Activated CD4-positive, alpha-beta memory T cell treated with anti-CD3 and anti-CD28 coated beads, Interleukin-2, amount 10 ng/mL, durations not matched to agents 7 days and 5 days (primary cell): ENCODE results near the gene MAPK1. TPM values are rescaled to one million over a fixed set of nuclear protein-coding genes. Genes with fewer than 3 reads are reported as not detected.
"Not testable (repeated sequence)": the region's sequence is repeated elsewhere in the genome, so short reads cannot be mapped to it uniquely, and the experiment has no call there.

ENCODE experiments used
- CTCF ChIA-PET: fragments of 350-600 bp; sonication (Branson Sonifier 250); formaldehyde crosslinking; loops from one replicate; lab custom pipeline; 2021; ENCODE audit warnings: antibody characterized with exemption, inconsistent platforms; lab: Charles Lee
- POLR2A ChIA-PET: fragments of 350-600 bp; sonication (Branson Sonifier 250); formaldehyde crosslinking; loops from one replicate; lab custom pipeline; 2021; ENCODE audit warnings: antibody characterized with exemption; lab: Charles Lee
- DNase-seq: peaks from one replicate; pipeline ENCODE4 v3.0.0-alpha.2; 2020
- H3K27ac Mint-ChIP-seq: one replicate; pipeline ENCODE4 v1.8.0; 2021; ENCODE audit warnings: mild to moderate bottlenecking, mixed read lengths
- H3K27me3 Mint-ChIP-seq: one replicate; pipeline ENCODE4 v1.8.0; 2021; ENCODE audit warnings: mixed read lengths
- H3K36me3 Mint-ChIP-seq: one replicate; pipeline ENCODE4 v1.8.0; 2021; ENCODE audit warnings: low read depth, mixed read lengths
- H3K4me1 Mint-ChIP-seq: one replicate; pipeline ENCODE4 v1.8.0; 2021; ENCODE audit warnings: mixed read lengths
- H3K4me3 Mint-ChIP-seq: one replicate; pipeline ENCODE4 v1.8.0; 2021; ENCODE audit warnings: mild to moderate bottlenecking, mixed read lengths
- H3K9me3 Mint-ChIP-seq: one replicate; pipeline ENCODE4 v1.8.0; 2021; ENCODE audit warnings: mixed read lengths
- total RNA-seq, 2 experiments: library from RNA; stranded (reverse); gene quantifications; one replicate each; pipeline ENCODE4 v1.2.3, GENCODE V29; 2021

The MAPK1 gene
- total RNA-seq, 2 experiments from 2014 or later: 97.6 to 99.5 TPM

- no peak for DNase-seq
- Mint-ChIP-seq H3K36me3 (no peaks in the 10 kb centered on the region), H3K4me1 (peaks cover 13% of the 10 kb centered on the region), H3K4me3 (no peak overlapping the region), H3K27ac (no peak overlapping the region), H3K9me3 (no peaks in the 10 kb centered on the region), H3K27me3 (peaks cover 18% of the 10 kb centered on the region)
- POLR2A ChIA-PET: no interaction called here
- CTCF ChIA-PET: no interaction called here
Measured at GRCh38 chr22:21738966-21739365, 128.5 kb downstream of the MAPK1 start.

- Mint-ChIP-seq H3K27me3 (peaks cover 19% of the 10 kb centered on the region), H3K27ac (no peak overlapping the region), H3K9me3 (no peaks in the 10 kb centered on the region), H3K4me1 (peaks cover 19% of the 10 kb centered on the region), H3K4me3 (no peak overlapping the region), H3K36me3 (no peaks in the 10 kb centered on the region)
- CTCF ChIA-PET: no interaction called here
- DNase-seq: no peak
- POLR2A ChIA-PET: no interaction called here
Measured at GRCh38 chr22:21738081-21738480, 129.4 kb downstream of the MAPK1 start.

GRCh38 chr22:21736948-21737347, 130.5 kb downstream of the MAPK1 start:
- peaks cover 21% of the 10 kb centered on the region for H3K27me3 Mint-ChIP-seq
- CTCF ChIA-PET: interaction anchor here (1.0 kb wide), 1 partner anchor 90 kb away, joined by 3 read pairs; no protein-coding TSS in a partner anchor
- H3K36me3 Mint-ChIP-seq: no peaks in the 10 kb centered on the region
- H3K27ac Mint-ChIP-seq: no peak overlapping the region
- H3K9me3 Mint-ChIP-seq: no peaks in the 10 kb centered on the region
- peaks cover 19% of the 10 kb centered on the region for H3K4me1 Mint-ChIP-seq
- no peak overlapping the region for H3K4me3 Mint-ChIP-seq
- POLR2A ChIA-PET: no interaction called here
- DNase-seq: no peak

DNA sequence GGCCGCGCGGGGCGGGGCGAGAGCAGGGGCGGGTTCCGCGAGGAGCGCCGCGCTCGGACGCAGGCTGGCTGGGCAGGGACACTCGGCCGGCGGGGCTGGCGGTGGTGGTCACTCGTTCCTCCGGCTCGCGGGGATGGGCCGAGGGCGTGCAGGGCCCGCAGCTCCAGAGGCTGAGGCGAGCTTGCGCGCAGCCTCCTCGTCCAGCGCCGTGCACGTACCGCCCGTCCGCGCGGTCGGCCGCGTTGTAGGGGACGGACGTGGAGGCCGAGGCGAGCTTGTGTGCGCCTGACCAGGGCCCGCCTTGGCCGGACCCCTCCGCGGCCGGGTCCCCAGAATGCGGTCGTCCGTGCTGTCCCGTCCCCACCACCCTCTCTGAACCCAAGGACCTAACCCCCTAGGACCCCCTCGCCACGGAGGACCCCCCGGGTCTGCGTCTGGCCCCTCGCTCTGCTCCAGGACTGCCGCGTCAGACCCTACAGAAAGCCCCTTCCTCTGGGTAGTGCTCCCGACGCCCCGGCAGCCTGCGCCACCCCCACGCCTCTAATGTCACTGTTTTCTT, 131.3 kb downstream of the MAPK1 start:
- Mint-ChIP-seq H3K4me3 (peak overlapping the region; percentile 51), H3K4me1 (peaks cover 19% of the 10 kb centered on the region), H3K27me3 (peaks cover 21% of the 10 kb centered on the region), H3K27ac (no peak overlapping the region), H3K36me3 (no peaks in the 10 kb centered on the region), H3K9me3 (no peaks in the 10 kb centered on the region)
- ChIA-PET CTCF (interaction anchor here (1.0 kb wide), 2 partner anchors 10 to 89 kb away, joined by 3 read pairs; no protein-coding TSS in a partner anchor), POLR2A (interaction anchor here (0.6 to 2.1 kb wide), 13 partner anchors 10 to 236 kb away, joined by 3 to 13 read pairs (median 3); partner anchors contain the start of gene SDF2L1)
- DNase-seq: no peak

DNA sequence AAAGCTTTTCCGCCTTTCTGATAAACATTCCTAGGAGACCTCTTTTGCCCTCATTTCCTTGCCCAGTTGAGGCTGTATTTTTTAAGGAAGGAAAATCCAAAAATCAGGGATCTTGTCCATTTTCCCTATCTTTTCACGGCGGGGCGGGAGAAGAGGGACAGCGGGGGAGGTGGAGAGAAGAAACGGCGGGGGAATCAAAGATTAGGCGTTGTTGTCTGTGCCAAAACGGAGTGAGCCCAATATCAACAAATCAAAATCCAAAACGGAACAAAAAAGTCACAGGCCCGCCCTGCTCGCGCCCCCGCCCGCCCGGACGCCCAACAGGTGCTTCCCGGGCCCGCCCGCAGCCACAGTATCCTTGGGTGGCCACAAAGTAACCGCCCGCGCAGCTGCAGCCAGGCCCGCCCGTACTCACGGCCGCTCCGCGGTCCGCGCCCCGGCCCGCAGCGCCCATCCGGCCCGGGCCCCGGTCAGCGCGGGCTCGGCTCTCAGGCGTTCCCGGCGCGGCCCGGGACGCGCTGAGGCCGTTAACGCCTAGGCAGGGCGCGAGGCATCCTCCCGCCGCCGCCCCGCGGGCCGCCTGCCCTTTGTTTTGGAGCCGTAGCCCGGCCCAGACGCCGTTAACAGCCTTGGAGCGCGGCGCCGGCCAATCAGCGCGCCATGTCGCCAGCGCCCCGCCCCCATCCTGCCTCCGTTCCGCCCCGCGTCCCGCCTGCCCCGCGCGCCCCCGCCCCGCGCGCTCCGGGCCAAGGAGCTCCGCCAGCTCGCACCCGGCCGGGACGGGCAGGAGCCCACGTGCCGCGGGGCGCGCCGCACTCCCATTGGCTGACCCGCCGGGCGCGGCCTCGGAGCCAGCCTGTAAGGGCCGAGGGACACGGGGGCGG, 132.0 kb downstream of the MAPK1 start, which contains the start of gene YPEL1:
Gene YPEL1, minus strand, starts transcription at position 595 of the 884 bp plus-strand sequence. CDS start 25,050 bp downstream, outside the sequence.
- H3K4me3 Mint-ChIP-seq: peak within 1 kb of the TSS; percentile 90
- CTCF ChIA-PET: interaction anchor here (1.0 kb wide), 2 partner anchors 9 to 27 kb away, joined by 3 read pairs; no protein-coding TSS in a partner anchor
- H3K4me1 Mint-ChIP-seq: peaks cover 19% of the 10 kb centered on the region
- POLR2A ChIA-PET: interaction anchor here (0.6 to 2.1 kb wide), 17 partner anchors 9 to 237 kb away, joined by 3 to 13 read pairs (median 3); partner anchors contain the start of gene SDF2L1
- no peaks in the 10 kb centered on the region for H3K36me3 Mint-ChIP-seq
- H3K27ac Mint-ChIP-seq: peak within 1 kb of the TSS; percentile 82
- no peaks in the 10 kb centered on the region for H3K9me3 Mint-ChIP-seq
- peaks cover 19% of the 10 kb centered on the region for H3K27me3 Mint-ChIP-seq
- peak; percentile 97 for DNase-seq

GRCh38 chr22:21734540-21735199, 132.8 kb downstream of the MAPK1 start:
- Mint-ChIP-seq H3K27me3 (peaks cover 16% of the 10 kb centered on the region), H3K4me1 (peaks cover 19% of the 10 kb centered on the region), H3K27ac (peak overlapping the region; percentile 82), H3K4me3 (peak overlapping the region; percentile 90), H3K36me3 (no peaks in the 10 kb centered on the region), H3K9me3 (no peaks in the 10 kb centered on the region)
- DNase-seq: peak; percentile 18
- ChIA-PET CTCF (interaction anchor here (1.0 kb wide), 1 partner anchor 28 kb away, joined by 3 read pairs; no protein-coding TSS in a partner anchor), POLR2A (interaction anchor here (0.7 to 2.1 kb wide), 9 partner anchors 11 to 92 kb away, joined by 3 to 13 read pairs (median 5); partner anchors contain the start of gene SDF2L1)

DNA sequence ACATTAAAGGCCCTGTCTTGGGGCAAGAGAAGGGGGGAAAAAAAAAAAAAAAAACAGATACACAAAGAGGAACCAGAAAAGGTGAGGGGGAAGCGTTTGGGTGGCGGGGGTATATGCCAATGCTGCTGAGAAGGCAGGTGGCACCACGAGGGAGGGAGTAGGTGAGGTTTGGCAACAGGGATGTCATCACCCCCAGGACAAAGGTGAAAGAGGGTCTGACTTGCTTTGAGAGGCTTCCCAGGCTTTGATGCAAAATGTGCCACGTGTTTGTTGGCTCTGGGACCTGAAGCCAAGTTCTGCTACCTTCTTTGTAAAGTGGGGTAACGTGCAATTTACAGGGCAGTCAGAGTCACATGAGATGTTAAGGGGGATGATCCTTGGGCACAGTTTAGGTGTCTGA, 135.9 kb downstream of the MAPK1 start:
- no peak overlapping the region for H3K27ac Mint-ChIP-seq
- no peak for DNase-seq
- ChIA-PET POLR2A (no interaction called here), CTCF (no interaction called here)
- no peaks in the 10 kb centered on the region for H3K36me3 Mint-ChIP-seq
- no peak overlapping the region for H3K4me3 Mint-ChIP-seq
- no peaks in the 10 kb centered on the region for H3K9me3 Mint-ChIP-seq
- peaks cover 25% of the 10 kb centered on the region for H3K4me1 Mint-ChIP-seq
- H3K27me3 Mint-ChIP-seq: peaks cover 5% of the 10 kb centered on the region

DNA sequence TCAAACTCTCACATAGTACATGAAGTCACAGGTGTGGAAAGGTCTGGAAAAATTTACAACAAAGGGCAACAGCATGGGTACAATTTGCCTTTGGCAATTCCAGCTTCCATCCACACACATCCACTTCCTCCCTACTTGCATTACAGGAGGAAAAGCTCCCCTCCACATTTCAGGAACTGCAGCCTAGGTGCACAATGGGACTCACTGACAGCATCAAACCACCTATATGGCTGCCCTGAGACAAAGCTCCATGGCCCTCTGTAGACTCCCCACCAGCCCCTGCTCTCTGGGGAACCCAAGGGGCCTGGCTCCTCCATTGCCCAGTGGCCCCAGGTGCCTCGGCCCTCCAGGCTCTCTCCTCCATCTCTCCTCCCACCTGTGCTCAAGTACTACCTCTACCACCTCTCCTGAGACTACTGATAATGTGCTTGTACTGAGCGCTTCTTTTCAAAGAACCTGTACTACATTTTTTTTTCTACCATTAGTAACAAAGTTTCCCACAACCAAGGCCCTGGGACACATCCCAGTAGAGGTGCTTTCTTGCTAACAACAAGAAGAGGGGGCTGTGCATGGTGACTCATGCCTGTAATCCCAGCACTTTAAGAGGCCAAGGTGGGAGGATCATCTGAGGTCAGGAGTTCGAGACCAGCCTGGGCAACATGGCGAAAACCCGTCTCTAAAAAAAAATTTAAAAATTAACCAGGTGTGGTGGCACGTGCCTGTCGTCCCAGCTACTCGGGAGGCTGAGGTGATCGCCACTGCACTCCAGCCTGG, 136.7 kb downstream of the MAPK1 start:
- ChIA-PET POLR2A (no interaction called here), CTCF (no interaction called here)
- no peaks in the 10 kb centered on the region for H3K36me3 Mint-ChIP-seq
- no peaks in the 10 kb centered on the region for H3K9me3 Mint-ChIP-seq
- peaks cover 5% of the 10 kb centered on the region for H3K27me3 Mint-ChIP-seq
- H3K4me3 Mint-ChIP-seq: no peak overlapping the region
- peaks cover 25% of the 10 kb centered on the region for H3K4me1 Mint-ChIP-seq
- no peak for DNase-seq
- H3K27ac Mint-ChIP-seq: no peak overlapping the region

DNA sequence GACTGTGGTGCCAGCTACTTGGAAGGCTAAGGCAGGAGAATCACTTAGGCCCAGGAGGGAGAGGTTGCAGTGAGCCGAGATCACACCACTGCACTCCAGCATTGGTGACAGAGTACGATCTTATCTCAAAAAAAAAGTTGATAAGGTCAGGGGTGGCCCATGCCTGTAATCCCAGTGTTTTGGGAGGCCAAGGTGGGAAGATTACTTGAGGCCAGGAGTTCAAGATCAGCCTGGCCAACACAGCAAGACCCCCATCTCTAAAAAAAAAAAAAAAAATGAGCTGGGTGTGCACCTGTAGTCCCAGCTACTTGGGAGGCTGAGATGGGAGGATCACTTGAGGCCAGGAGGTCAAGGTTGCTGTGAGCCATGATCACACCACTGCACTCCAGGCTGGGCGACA, 138.3 kb downstream of the MAPK1 start:
- H3K4me3 Mint-ChIP-seq, POLR2A ChIA-PET, H3K27me3 Mint-ChIP-seq, CTCF ChIA-PET, H3K9me3 Mint-ChIP-seq, DNase-seq, H3K27ac Mint-ChIP-seq, H3K36me3 Mint-ChIP-seq: not testable (repeated sequence)
- peaks cover 14% of the 10 kb centered on the region for H3K4me1 Mint-ChIP-seq

- no peaks in the 10 kb centered on the region for H3K36me3 Mint-ChIP-seq
- DNase-seq: no peak
- no peak overlapping the region for H3K27ac Mint-ChIP-seq
- peaks cover 2% of the 10 kb centered on the region for H3K27me3 Mint-ChIP-seq
- peaks cover 6% of the 10 kb centered on the region for H3K4me1 Mint-ChIP-seq
- no peaks in the 10 kb centered on the region for H3K9me3 Mint-ChIP-seq
- ChIA-PET POLR2A (no interaction called here), CTCF (interaction anchor here (0.9 to 1.6 kb wide), 2 partner anchors 9 to 33 kb away, joined by 3 read pairs; no protein-coding TSS in a partner anchor)
- H3K4me3 Mint-ChIP-seq: no peak overlapping the region
Measured at GRCh38 chr22:21728270-21728669, 139.2 kb downstream of the MAPK1 start.

DNA sequence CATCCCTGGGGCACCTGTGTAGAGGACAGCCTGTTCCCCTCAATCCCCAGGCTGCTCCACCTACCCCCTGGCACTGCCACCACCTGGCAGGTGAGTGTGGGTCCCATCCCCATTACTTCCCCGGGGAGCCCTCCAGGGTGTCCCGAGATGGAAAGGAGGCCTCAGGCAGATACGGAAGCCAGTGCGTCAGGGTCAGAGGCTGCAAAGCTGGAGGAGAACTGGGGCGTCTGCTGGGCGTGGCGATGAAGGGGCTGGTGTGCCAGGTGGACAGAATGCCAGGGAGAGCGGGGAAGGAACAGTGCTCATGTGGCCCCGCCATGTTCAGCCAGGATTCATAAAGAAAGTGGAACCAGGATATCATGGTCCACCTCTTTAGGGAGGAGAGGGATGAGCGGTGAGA, 139.7 kb downstream of the MAPK1 start:
- ChIA-PET CTCF (interaction anchor here (0.9 to 1.6 kb wide), 2 partner anchors 9 to 34 kb away, joined by 3 read pairs; no protein-coding TSS in a partner anchor), POLR2A (no interaction called here)

GRCh38 chr22:21727159-21727558, 140.3 kb downstream of the MAPK1 start:
- CTCF ChIA-PET: interaction anchor here (0.9 to 1.6 kb wide), 3 partner anchors 8 to 226 kb away, joined by 3 read pairs; partner anchors contain the start of gene PPM1F
- no peaks in the 10 kb centered on the region for H3K36me3 Mint-ChIP-seq
- H3K4me1 Mint-ChIP-seq: peaks cover 6% of the 10 kb centered on the region
- no peaks in the 10 kb centered on the region for H3K9me3 Mint-ChIP-seq
- POLR2A ChIA-PET: no interaction called here
- H3K27me3 Mint-ChIP-seq: peaks cover 1% of the 10 kb centered on the region
- no peak overlapping the region for H3K4me3 Mint-ChIP-seq
- no peak for DNase-seq
- no peak overlapping the region for H3K27ac Mint-ChIP-seq

More for the DNA sequence above, 139.7 kb downstream of the MAPK1 start:
- Mint-ChIP-seq H3K4me1 (peaks cover 6% of the 10 kb centered on the region), H3K4me3 (no peak overlapping the region), H3K9me3 (no peaks in the 10 kb centered on the region), H3K36me3 (no peaks in the 10 kb centered on the region), H3K27me3 (peaks cover 2% of the 10 kb centered on the region), H3K27ac (no peak overlapping the region)
- no peak for DNase-seq
